Stomach (tissue), 4 donors: Measurements from ENCODE around the gene TENM4.

Source experiments
- EP300 ChIP-seq: sonication (generic); formaldehyde crosslinking; IDR thresholded peaks from one replicate; pipeline ENCODE4 v1.6.1; 2017; ENCODE audit warnings: antibody characterized with exemption
- POLR2A ChIP-seq, 4 donors: fragments of 450-650 bp; IDR thresholded peaks; one replicate each; pipeline ENCODE4 v1.6.1; 2016; ENCODE audit warnings: antibody characterized with exemption in 4 of 4, control low read depth in 2 of 4, mild to moderate bottlenecking in 1 of 4, moderate library complexity in 1 of 4
- POLR2AphosphoS5 ChIP-seq, 3 donors: sonication (generic); formaldehyde crosslinking; IDR thresholded peaks; one replicate each; pipeline ENCODE4 v1.6.1; 2016; ENCODE audit warnings: antibody characterized with exemption in 3 of 3
- TF ChIP-seq, protein P1 (sequence below), 7 experiments: fragments of 450-650 bp in 4 of 7; fragments of 200-600 bp in 3 of 7; sonication (generic) in 3 of 7; IDR thresholded peaks; one replicate each; pipeline ENCODE4 v1.5.1; 2016 to 2019; ENCODE audit warnings: antibody characterized with exemption in 7 of 7, control low read depth in 2 of 7, mild to moderate bottlenecking in 1 of 7

DNA sequence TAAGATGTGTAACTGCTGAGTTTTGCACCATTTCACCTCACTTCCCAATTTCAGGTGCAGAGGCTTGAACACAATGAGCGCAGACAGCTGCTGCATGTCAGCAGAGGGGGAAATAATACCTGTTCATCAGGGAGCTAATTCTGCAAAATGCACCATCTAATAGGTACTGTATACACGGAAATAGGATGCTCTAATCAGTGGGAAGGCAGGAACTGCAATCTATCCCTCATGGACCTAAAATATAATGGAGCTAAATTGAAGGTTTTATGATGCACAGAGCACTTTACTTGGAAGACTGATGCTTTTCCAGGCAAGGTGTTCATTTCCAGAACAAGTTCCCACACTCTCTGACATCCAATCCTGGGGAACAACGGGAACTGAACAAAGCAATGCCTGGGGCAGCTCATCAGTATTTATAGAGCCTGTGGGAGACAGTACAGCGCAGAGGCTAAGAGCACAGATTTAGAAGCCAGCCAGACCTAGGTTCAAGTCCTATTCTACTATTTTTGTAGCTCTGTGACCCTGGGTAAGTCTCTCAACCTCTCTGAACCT, 78.5 kb downstream of the TENM4 start:
- TF ChIP-seq POLR2A (IDR thresholded peaks at IDR 0.05) (no peak), EP300 (no peak), POLR2AphosphoS5 (IDR thresholded peaks at IDR 0.05) (no peak)
- TF ChIP-seq, protein P1, sequence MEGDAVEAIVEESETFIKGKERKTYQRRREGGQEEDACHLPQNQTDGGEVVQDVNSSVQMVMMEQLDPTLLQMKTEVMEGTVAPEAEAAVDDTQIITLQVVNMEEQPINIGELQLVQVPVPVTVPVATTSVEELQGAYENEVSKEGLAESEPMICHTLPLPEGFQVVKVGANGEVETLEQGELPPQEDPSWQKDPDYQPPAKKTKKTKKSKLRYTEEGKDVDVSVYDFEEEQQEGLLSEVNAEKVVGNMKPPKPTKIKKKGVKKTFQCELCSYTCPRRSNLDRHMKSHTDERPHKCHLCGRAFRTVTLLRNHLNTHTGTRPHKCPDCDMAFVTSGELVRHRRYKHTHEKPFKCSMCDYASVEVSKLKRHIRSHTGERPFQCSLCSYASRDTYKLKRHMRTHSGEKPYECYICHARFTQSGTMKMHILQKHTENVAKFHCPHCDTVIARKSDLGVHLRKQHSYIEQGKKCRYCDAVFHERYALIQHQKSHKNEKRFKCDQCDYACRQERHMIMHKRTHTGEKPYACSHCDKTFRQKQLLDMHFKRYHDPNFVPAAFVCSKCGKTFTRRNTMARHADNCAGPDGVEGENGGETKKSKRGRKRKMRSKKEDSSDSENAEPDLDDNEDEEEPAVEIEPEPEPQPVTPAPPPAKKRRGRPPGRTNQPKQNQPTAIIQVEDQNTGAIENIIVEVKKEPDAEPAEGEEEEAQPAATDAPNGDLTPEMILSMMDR (IDR thresholded peaks at IDR 0.05) = no peak
